ENCODE results near the gene FAM184A.

GRCh38 chr6:119006974-119007373 lies 71.5 kb downstream of the FAM184A start:
- TF ChIP-seq ARHGAP35 (IDR thresholded peaks at IDR 0.05; ENCODE audit: partially characterized antibody) (no peak), ZNF324 (CRISPR knock-in tag; IDR thresholded peaks at IDR 0.05) (no peak), ZNF318 (IDR thresholded peaks at IDR 0.05; ENCODE audit: borderline replicate concordance in 1 of 2, low read depth in 1 of 2) (no peak), STAT6 (CRISPR knock-in tag; IDR thresholded peaks at IDR 0.05) (no peak), ZNF277 (CRISPR knock-in tag; IDR thresholded peaks at IDR 0.05; ENCODE audit: borderline replicate concordance) (no peak), ZBTB33 (CRISPR knock-in tag; IDR thresholded peaks at IDR 0.05) (no peak), MAX (CRISPR knock-in tag; IDR thresholded peaks at IDR 0.05) (no peak), CTCF (IDR thresholded peaks at IDR 0.05 in 2 of 3, conservative IDR thresholded peaks at IDR 0.05 in 1 of 3; ENCODE audit: insufficient read depth in 2 of 3, low read depth in 1 of 3, low read length in 3 of 3) (no peak), ZBTB8A (IDR thresholded peaks at IDR 0.05; ENCODE audit: partially characterized antibody) (no peak), FOXP4 (CRISPR knock-in tag; IDR thresholded peaks at IDR 0.05; ENCODE audit: borderline replicate concordance) (no peak), SP1 (CRISPR knock-in tag; IDR thresholded peaks at IDR 0.05) (no peak), ZNF707 (CRISPR knock-in tag; conservative IDR thresholded peaks at IDR 0.05) (no peak), POLR2AphosphoS5 (IDR thresholded peaks at IDR 0.05; ENCODE audit: control insufficient read depth, insufficient read depth, low read depth, low read length) (no peak), SRSF1 (IDR thresholded peaks at IDR 0.05; ENCODE audit: low read depth, low read length) (no peak)

Measured in K562 (cell line).